Measurements from ENCODE around the gene NPTN. TPM values are rescaled to one million over a fixed set of nuclear protein-coding genes. Genes with fewer than 3 reads are reported as not detected.

Gene NPTN
- polyA plus RNA-seq, 1 of the 3 experiments (the other 2 are of a cell fraction), result 177 TPM

DNA sequence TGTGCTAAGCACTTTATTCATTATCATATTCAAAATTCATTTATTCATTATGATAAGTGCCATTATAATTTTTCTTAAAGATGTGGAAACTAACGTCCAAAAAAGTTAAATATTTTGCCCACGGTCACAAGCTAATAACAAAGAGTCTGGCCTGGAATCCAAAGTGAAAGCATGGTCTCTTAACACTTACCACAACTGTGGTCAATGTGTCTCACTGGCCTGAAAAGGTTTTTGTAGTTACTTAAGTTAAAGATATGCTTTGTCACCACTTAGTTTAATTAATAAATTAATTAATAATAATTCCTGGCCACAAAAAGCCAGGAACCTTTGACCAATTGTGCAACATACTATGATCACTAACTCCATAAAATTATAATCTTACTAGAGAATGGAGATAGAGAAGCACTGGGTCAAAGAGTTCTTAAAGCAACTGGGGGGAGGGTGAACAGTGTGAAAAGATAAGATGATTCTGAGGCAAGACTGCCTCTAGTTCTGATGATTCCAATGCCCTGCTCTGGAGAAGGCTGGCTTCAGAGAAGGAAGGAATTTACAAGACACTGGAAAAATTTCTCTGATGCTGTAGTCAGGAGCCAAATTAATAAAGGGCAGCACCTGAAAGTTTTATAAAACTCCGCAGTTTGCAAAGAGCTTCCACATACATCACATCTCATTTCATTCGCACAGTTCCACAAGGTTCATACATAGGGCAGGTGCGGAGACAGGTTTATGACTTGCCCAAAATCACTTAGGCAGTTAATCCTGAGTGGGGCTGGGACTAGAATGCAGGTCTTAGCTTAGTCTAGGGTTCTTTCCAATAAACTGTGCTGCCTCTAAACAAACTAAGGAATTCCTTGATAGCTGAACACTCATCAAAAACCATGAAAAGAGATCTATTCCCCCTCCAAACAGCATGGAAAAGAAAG, 32.5 kb downstream of the NPTN start:
- peaks cover 97% of the 10 kb centered on the region for H4K20me1 ChIP-seq (ENCODE audit: insufficient read depth)
- peaks cover 25 to 41% of the 10 kb centered on the region in 2 experiments for H3K4me1 ChIP-seq (ENCODE audit: control insufficient read depth in 1 of 2, insufficient read depth in 2 of 2, low read depth in 1 of 2, low read length in 1 of 2)
- CTCF ChIA-PET, result interaction anchor here (1.5 kb wide), 1 partner anchor 22 kb away, joined by 3 read pairs; no protein-coding TSS in a partner anchor
- no peak overlapping the region for H3K9ac ChIP-seq
- no peaks in the 10 kb centered on the region for H3K9me3 ChIP-seq
- 94% methylated on average over 5 of the region's 5 CpGs for WGBS (ENCODE audit: low lambda C conversion rate)
- no peaks in the 10 kb centered on the region for H3K9me2 ChIP-seq
- no peak overlapping the region for H3K4me3 ChIP-seq (ENCODE audit: low read depth in 2 of 2, low read length in 1 of 2)
- DNase-seq, result no peak
- H3F3A ChIP-seq (replicated peaks; ENCODE audit: insufficient read depth), result peaks cover 18% of the 10 kb centered on the region
- no peaks in the 10 kb centered on the region for H3K27me3 ChIP-seq (ENCODE audit: insufficient read depth)
- no peak overlapping the region for H2AFZ ChIP-seq (ENCODE audit: low read depth)
- POLR2A ChIA-PET, result no interaction called here
- H3K27ac ChIP-seq (ENCODE audit: low read depth in 2 of 2, low read length in 1 of 2), result peak overlapping the region in 1 of 2 experiments; percentile 45; a peak in 2 of 4 replicates
- no peak for TF ChIP-seq ELF1 (IDR thresholded peaks at IDR 0.05)
- no peak for TF ChIP-seq JUND (IDR thresholded peaks at IDR 0.05)
- no peak for TF ChIP-seq CHD2 (IDR thresholded peaks at IDR 0.05; ENCODE audit: low read length, partially characterized antibody)
- no peak for TF ChIP-seq SIN3A (IDR thresholded peaks at IDR 0.05; ENCODE audit: borderline replicate concordance, low read depth, low read length)
- no peak for TF ChIP-seq SMC3 (IDR thresholded peaks at IDR 0.05; ENCODE audit: low read depth, low read length)
- TF ChIP-seq EZH2phosphoT487 (IDR thresholded peaks at IDR 0.05; ENCODE audit: borderline replicate concordance, low read depth), result no peak
- TF ChIP-seq, protein P1, sequence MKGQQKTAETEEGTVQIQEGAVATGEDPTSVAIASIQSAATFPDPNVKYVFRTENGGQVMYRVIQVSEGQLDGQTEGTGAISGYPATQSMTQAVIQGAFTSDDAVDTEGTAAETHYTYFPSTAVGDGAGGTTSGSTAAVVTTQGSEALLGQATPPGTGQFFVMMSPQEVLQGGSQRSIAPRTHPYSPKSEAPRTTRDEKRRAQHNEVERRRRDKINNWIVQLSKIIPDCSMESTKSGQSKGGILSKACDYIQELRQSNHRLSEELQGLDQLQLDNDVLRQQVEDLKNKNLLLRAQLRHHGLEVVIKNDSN (IDR thresholded peaks at IDR 0.05; ENCODE audit: borderline replicate concordance, low read depth), result no peak
- TF ChIP-seq FOSL2 (IDR thresholded peaks at IDR 0.05; ENCODE audit: borderline replicate concordance, low read depth), result no peak
- TF ChIP-seq, protein P2, sequence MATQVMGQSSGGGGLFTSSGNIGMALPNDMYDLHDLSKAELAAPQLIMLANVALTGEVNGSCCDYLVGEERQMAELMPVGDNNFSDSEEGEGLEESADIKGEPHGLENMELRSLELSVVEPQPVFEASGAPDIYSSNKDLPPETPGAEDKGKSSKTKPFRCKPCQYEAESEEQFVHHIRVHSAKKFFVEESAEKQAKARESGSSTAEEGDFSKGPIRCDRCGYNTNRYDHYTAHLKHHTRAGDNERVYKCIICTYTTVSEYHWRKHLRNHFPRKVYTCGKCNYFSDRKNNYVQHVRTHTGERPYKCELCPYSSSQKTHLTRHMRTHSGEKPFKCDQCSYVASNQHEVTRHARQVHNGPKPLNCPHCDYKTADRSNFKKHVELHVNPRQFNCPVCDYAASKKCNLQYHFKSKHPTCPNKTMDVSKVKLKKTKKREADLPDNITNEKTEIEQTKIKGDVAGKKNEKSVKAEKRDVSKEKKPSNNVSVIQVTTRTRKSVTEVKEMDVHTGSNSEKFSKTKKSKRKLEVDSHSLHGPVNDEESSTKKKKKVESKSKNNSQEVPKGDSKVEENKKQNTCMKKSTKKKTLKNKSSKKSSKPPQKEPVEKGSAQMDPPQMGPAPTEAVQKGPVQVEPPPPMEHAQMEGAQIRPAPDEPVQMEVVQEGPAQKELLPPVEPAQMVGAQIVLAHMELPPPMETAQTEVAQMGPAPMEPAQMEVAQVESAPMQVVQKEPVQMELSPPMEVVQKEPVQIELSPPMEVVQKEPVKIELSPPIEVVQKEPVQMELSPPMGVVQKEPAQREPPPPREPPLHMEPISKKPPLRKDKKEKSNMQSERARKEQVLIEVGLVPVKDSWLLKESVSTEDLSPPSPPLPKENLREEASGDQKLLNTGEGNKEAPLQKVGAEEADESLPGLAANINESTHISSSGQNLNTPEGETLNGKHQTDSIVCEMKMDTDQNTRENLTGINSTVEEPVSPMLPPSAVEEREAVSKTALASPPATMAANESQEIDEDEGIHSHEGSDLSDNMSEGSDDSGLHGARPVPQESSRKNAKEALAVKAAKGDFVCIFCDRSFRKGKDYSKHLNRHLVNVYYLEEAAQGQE (IDR thresholded peaks at IDR 0.05; ENCODE audit: low read depth, low read length), result no peak
- TF ChIP-seq POLR2AphosphoS5 (IDR thresholded peaks at IDR 0.05; ENCODE audit: low read depth, low read length), result no peak
- TF ChIP-seq TCF12 (IDR thresholded peaks at IDR 0.05), result no peak
- peaks cover 4 to 10% of the 10 kb centered on the region in 2 experiments for H3K36me3 ChIP-seq (replicated peaks in 1 of 2; ENCODE audit: control insufficient read depth in 1 of 2, insufficient read depth in 2 of 2, low read length in 1 of 2)
- H3K4me2 ChIP-seq, result peak overlapping the region; percentile 52
- H3K79me2 ChIP-seq (ENCODE audit: insufficient read depth), result peaks cover 99% of the 10 kb centered on the region

- no peak for DNase-seq
- Histone ChIP-seq H3K27ac (ENCODE audit: low read depth in 2 of 2, low read length in 1 of 2) (peak overlapping the region in 1 of 2 experiments; percentile 45; a peak in 2 of 4 replicates), H3K9me3 (no peaks in the 10 kb centered on the region), H2AFZ (ENCODE audit: low read depth) (no peak overlapping the region), H3F3A (replicated peaks; ENCODE audit: insufficient read depth) (peaks cover 18% of the 10 kb centered on the region), H3K4me2 (peak overlapping the region; percentile 6; the same call in 1 of the 2 replicates), H3K9ac (no peak overlapping the region), H3K9me2 (no peaks in the 10 kb centered on the region), H3K79me2 (ENCODE audit: insufficient read depth) (peaks cover 98% of the 10 kb centered on the region), H3K4me1 (ENCODE audit: control insufficient read depth in 1 of 2, insufficient read depth in 2 of 2, low read depth in 1 of 2, low read length in 1 of 2) (peaks cover 25 to 41% of the 10 kb centered on the region in 2 experiments), H3K27me3 (ENCODE audit: insufficient read depth) (no peaks in the 10 kb centered on the region), H3K4me3 (ENCODE audit: low read depth in 2 of 2, low read length in 1 of 2) (no peak overlapping the region), H3K36me3 (replicated peaks in 1 of 2; ENCODE audit: control insufficient read depth in 1 of 2, insufficient read depth in 2 of 2, low read length in 1 of 2) (peaks cover 4 to 12% of the 10 kb centered on the region in 2 experiments), H4K20me1 (ENCODE audit: insufficient read depth) (peaks cover 97% of the 10 kb centered on the region)
- POLR2A ChIA-PET, result no interaction called here
- TF ChIP-seq MXI1 (IDR thresholded peaks at IDR 0.05; ENCODE audit: low read depth, low read length), result no peak
- TF ChIP-seq EZH2phosphoT487 (IDR thresholded peaks at IDR 0.05; ENCODE audit: borderline replicate concordance, low read depth), result no peak
- TF ChIP-seq ELF1 (IDR thresholded peaks at IDR 0.05), result no peak
- peak; percentile 65; the same call in 1 of the 2 replicates for TF ChIP-seq FOSL2 (IDR thresholded peaks at IDR 0.05; ENCODE audit: borderline replicate concordance, low read depth)
- peak; percentile 17; the same call in 1 of the 2 replicates for TF ChIP-seq TCF12 (IDR thresholded peaks at IDR 0.05)
- TF ChIP-seq, protein P3, sequence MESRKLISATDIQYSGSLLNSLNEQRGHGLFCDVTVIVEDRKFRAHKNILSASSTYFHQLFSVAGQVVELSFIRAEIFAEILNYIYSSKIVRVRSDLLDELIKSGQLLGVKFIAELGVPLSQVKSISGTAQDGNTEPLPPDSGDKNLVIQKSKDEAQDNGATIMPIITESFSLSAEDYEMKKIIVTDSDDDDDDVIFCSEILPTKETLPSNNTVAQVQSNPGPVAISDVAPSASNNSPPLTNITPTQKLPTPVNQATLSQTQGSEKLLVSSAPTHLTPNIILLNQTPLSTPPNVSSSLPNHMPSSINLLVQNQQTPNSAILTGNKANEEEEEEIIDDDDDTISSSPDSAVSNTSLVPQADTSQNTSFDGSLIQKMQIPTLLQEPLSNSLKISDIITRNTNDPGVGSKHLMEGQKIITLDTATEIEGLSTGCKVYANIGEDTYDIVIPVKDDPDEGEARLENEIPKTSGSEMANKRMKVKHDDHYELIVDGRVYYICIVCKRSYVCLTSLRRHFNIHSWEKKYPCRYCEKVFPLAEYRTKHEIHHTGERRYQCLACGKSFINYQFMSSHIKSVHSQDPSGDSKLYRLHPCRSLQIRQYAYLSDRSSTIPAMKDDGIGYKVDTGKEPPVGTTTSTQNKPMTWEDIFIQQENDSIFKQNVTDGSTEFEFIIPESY (IDR thresholded peaks at IDR 0.05; ENCODE audit: borderline replicate concordance, low read depth), result no peak
- peak; percentile 26; the same call in 1 of the 2 replicates for TF ChIP-seq JUND (IDR thresholded peaks at IDR 0.05)
- WGBS (ENCODE audit: low lambda C conversion rate), result 81% methylated on average over 1 of the region's 1 CpG
- CTCF ChIA-PET, result interaction anchor here (1.5 kb wide), 1 partner anchor 23 kb away, joined by 3 read pairs; no protein-coding TSS in a partner anchor
These were observed 33.3 kb downstream of the NPTN start for GRCh38 chr15:73599934-73600333.
